Measurements from ENCODE around the gene SORT1.

The SORT1 gene

GRCh38 chr1:109433322-109433721 lies 35.6 kb upstream of the SORT1 start:
- DNase-seq (ENCODE audit: low spot score), result no peak
- no peak for TF ChIP-seq CTCF (IDR thresholded peaks at IDR 0.05; ENCODE audit: extremely low read depth, insufficient read depth, missing control alignments)
- in situ Hi-C loops (cut with MboI; ENCODE audit: low pct_unique_long_range_greater_than_20kb, low sequenced_read_pairs, unreplicated experiment), result no loop called here

- in situ Hi-C loops (cut with MboI; ENCODE audit: low pct_unique_long_range_greater_than_20kb, low sequenced_read_pairs, unreplicated experiment), result no loop called here
- no peak for TF ChIP-seq CTCF (IDR thresholded peaks at IDR 0.05; ENCODE audit: extremely low read depth, insufficient read depth, missing control alignments)
- DNase-seq (ENCODE audit: low spot score), result no peak
Measured at GRCh38 chr1:109432336-109432735, 34.6 kb upstream of the SORT1 start.

GRCh38 chr1:109427171-109427467 lies 29.4 kb upstream of the SORT1 start:
- TF ChIP-seq CTCF (IDR thresholded peaks at IDR 0.05; ENCODE audit: extremely low read depth, insufficient read depth, missing control alignments), result no peak
- in situ Hi-C loops (cut with MboI; ENCODE audit: low pct_unique_long_range_greater_than_20kb, low sequenced_read_pairs, unreplicated experiment), result no loop called here
- DNase-seq (ENCODE audit: low spot score), result no peak

- no peak for TF ChIP-seq CTCF (IDR thresholded peaks at IDR 0.05; ENCODE audit: extremely low read depth, insufficient read depth, missing control alignments)
- DNase-seq (ENCODE audit: low spot score), result peak; percentile 91
- in situ Hi-C loops (cut with MboI; ENCODE audit: low pct_unique_long_range_greater_than_20kb, low sequenced_read_pairs, unreplicated experiment), result no loop called here
Measured at GRCh38 chr1:109426281-109427170, 28.8 kb upstream of the SORT1 start, which contains the start of gene PSMA5. TSS of gene PSMA5 (minus strand) at chr1:109426448. CDS start at chr1:109426330, 118 bp downstream.

- TF ChIP-seq CTCF (IDR thresholded peaks at IDR 0.05; ENCODE audit: extremely low read depth, insufficient read depth, missing control alignments), result no peak
- DNase-seq (ENCODE audit: low spot score), result peak; percentile 57
- in situ Hi-C loops (cut with MboI; ENCODE audit: low pct_unique_long_range_greater_than_20kb, low sequenced_read_pairs, unreplicated experiment), result no loop called here
Measured at GRCh38 chr1:109425391-109426280, 27.9 kb upstream of the SORT1 start.

GRCh38 chr1:109423498-109423897 lies 25.8 kb upstream of the SORT1 start:
- no peak for DNase-seq (ENCODE audit: low spot score)
- in situ Hi-C loops (cut with MboI; ENCODE audit: low pct_unique_long_range_greater_than_20kb, low sequenced_read_pairs, unreplicated experiment), result no loop called here
- TF ChIP-seq CTCF (IDR thresholded peaks at IDR 0.05; ENCODE audit: extremely low read depth, insufficient read depth, missing control alignments), result no peak
